Liver (tissue), 9 donors: ENCODE results near the gene CEP295NL. TPM values are rescaled to one million over a fixed set of nuclear protein-coding genes. Genes with fewer than 3 reads are reported as not detected.

Source experiments
- DNase-seq: peaks from one replicate; pipeline ENCODE4 v3.0.0-alpha.2; 2017; ENCODE audit warnings: low spot score
- H3K27ac ChIP-seq, 2 donors: one replicate each; pipeline ENCODE4 v1.7.0; 2013; ENCODE audit warnings: inconsistent platforms in 2 of 2, low read length in 2 of 2, control low read depth in 1 of 2, low read depth in 1 of 2, mild to moderate bottlenecking in 1 of 2
- H3K27me3 ChIP-seq, 4 donors: one replicate each; pipeline versions ENCODE4 v1.6.1 to v1.7.0; 2013; ENCODE audit warnings: low read length in 3 of 4, inconsistent platforms in 1 of 4, mild to moderate bottlenecking in 1 of 4, moderate library complexity in 1 of 4; ENCODE audit not compliant: control insufficient read depth in 4 of 4, insufficient read depth in 4 of 4
- H3K36me3 ChIP-seq, 4 donors: one replicate each; pipeline versions ENCODE4 v1.6.1 to v1.7.0; 2013; ENCODE audit warnings: low read length in 3 of 4, mild to moderate bottlenecking in 3 of 4, low read depth in 1 of 4, moderate library complexity in 1 of 4; ENCODE audit not compliant: control insufficient read depth in 4 of 4, insufficient read depth in 3 of 4
- H3K4me1 ChIP-seq, 4 donors: one replicate each; pipeline versions ENCODE4 v1.6.1 to v1.7.0; 2013; ENCODE audit warnings: low read length in 3 of 4, mild to moderate bottlenecking in 3 of 4, moderate library complexity in 1 of 4; ENCODE audit not compliant: control insufficient read depth in 4 of 4, insufficient read depth in 4 of 4
- H3K4me3 ChIP-seq, 3 donors: one replicate each; pipeline versions ENCODE4 v1.6.1 to v1.7.0; 2013; ENCODE audit warnings: low read length in 3 of 3, control low read depth in 1 of 3, low read depth in 1 of 3, mild to moderate bottlenecking in 1 of 3
- H3K9ac ChIP-seq, 2 donors: one replicate each; pipeline ENCODE4 v1.7.0; 2013; ENCODE audit warnings: low read length in 2 of 2, mild to moderate bottlenecking in 2 of 2, moderate library complexity in 2 of 2, control low read depth in 1 of 2, low read depth in 1 of 2
- H3K9me3 ChIP-seq, 4 donors: one replicate each; pipeline versions ENCODE4 v1.6.1 to v1.7.0; 2013; ENCODE audit warnings: low read length in 3 of 4; ENCODE audit not compliant: control insufficient read depth in 4 of 4
- ATF3 ChIP-seq: IDR thresholded peaks from 2 replicates; pipeline ENCODE4 v1.6.1; 2016; ENCODE audit warnings: antibody characterized with exemption
- EGR1 ChIP-seq, 2 donors: IDR thresholded peaks; 2 replicates each; pipeline ENCODE4 v1.6.1; 2016 to 2018; ENCODE audit warnings: antibody characterized with exemption in 2 of 2, low read depth in 2 of 2
- FOXA1 ChIP-seq: IDR thresholded peaks from 2 replicates; pipeline ENCODE4 v1.6.1; 2016; ENCODE audit warnings: antibody characterized with exemption
- FOXA2 ChIP-seq: IDR thresholded peaks from 2 replicates; pipeline ENCODE4 v1.6.1; 2016; ENCODE audit warnings: antibody characterized with exemption
- GABPA ChIP-seq, 2 donors: IDR thresholded peaks in 1 of 2; conservative IDR thresholded peaks in 1 of 2; 2 replicates each; pipeline ENCODE4 v1.6.1; 2016; ENCODE audit warnings: antibody characterized with exemption in 2 of 2, mild to moderate bottlenecking in 1 of 2, moderate library complexity in 1 of 2
- HNF4A ChIP-seq, 2 donors: conservative IDR thresholded peaks; 2 replicates each; pipeline ENCODE4 v1.6.1; 2016; ENCODE audit warnings: antibody characterized with exemption in 2 of 2, mild to moderate bottlenecking in 2 of 2
- HNF4G ChIP-seq: IDR thresholded peaks from 2 replicates; pipeline ENCODE4 v1.6.1; 2016; ENCODE audit warnings: antibody characterized with exemption
- JUND ChIP-seq, 2 donors: IDR thresholded peaks; 2 replicates each; pipeline ENCODE4 v1.6.1; 2016; ENCODE audit warnings: antibody characterized with exemption in 2 of 2
- NR2F2 ChIP-seq: IDR thresholded peaks from 2 replicates; pipeline ENCODE4 v1.6.1; 2016; ENCODE audit warnings: antibody characterized with exemption
- RAD21 ChIP-seq, 2 donors: IDR thresholded peaks; 2 replicates each; pipeline ENCODE4 v1.6.1; 2016; ENCODE audit warnings: antibody characterized with exemption in 2 of 2, mild to moderate bottlenecking in 2 of 2
- RXRA ChIP-seq, 2 donors: IDR thresholded peaks; 2 replicates each; pipeline ENCODE4 v1.6.1; 2017 to 2018; ENCODE audit warnings: antibody characterized with exemption in 2 of 2, mild to moderate bottlenecking in 1 of 2
- SP1 ChIP-seq: IDR thresholded peaks from 2 replicates; pipeline ENCODE4 v1.6.1; 2018; ENCODE audit warnings: antibody characterized with exemption, mild to moderate bottlenecking
- TAF1 ChIP-seq: conservative IDR thresholded peaks from 2 replicates; pipeline ENCODE4 v1.6.1; 2016; ENCODE audit warnings: antibody characterized with exemption, mild to moderate bottlenecking
- WGBS: extraction: QIAGEN DNeasy Blood & Tissue Kit; methylation state at CpG from one replicate; pipeline ENCODE4 v1.1.7; 2013; 5-methylcytosine and 5-hydroxymethylcytosine counted together
- polyA plus RNA-seq, 2 donors: library from polyadenylated mRNA; stranded (reverse) in 1 of 2; unstranded in 1 of 2; fragments of 200-250 nt in 1 of 2; fragments of >200 nt in 1 of 2; fragmentation: Nextera tagmentation in 1 of 2; extraction: Ambion mirVana in 1 of 2; gene quantifications; one replicate each; pipeline versions ENCODE4 v1.2.1 to v1.2.3, GENCODE V29; 2013 to 2015
- total RNA-seq, 2 donors: library from RNA; depleted of rRNA; stranded (reverse); fragments of >200 nt; gene quantifications; one replicate each; pipeline ENCODE4 v1.2.3, GENCODE V29; 2014
- TF ChIP-seq, protein P1 (sequence below): IDR thresholded peaks from 2 replicates; pipeline ENCODE4 v1.6.1; 2016; ENCODE audit warnings: antibody characterized with exemption
- TF ChIP-seq, protein P2 (sequence below): IDR thresholded peaks from 2 replicates; pipeline ENCODE4 v1.6.1; 2016; ENCODE audit warnings: antibody characterized with exemption, mild to moderate bottlenecking
- TF ChIP-seq, protein P3 (sequence below): IDR thresholded peaks from 2 replicates; pipeline ENCODE4 v1.6.1; 2016; ENCODE audit warnings: antibody characterized with exemption
- TF ChIP-seq, protein P4 (sequence below): fragments of 150-350 bp; IDR thresholded peaks from 2 replicates; pipeline ENCODE4 v1.5.1; 2017; ENCODE audit warnings: improper control_type of control experiment, low read depth, low read length; ENCODE audit not compliant: missing input control
- donor health status: healthy.
- donor health status: healthy.
- donor health status: healthy.
- donor health status: healthy.
- donor health status: healthy.

The CEP295NL gene
- total and polyA plus RNA-seq, 4 donors: 0.28 to 1.0 TPM; not detected in 2

- TF ChIP-seq ATF3 (no peak), SP1 (no peak), TAF1 (no peak), JUND (IDR thresholded peaks at IDR 0.05) (no peak), GABPA (IDR thresholded peaks at IDR 0.05 in 1 of 2, conservative IDR thresholded peaks at IDR 0.05 in 1 of 2) (no peak), RXRA (IDR thresholded peaks at IDR 0.05) (no peak), FOXA2 (no peak), FOXA1 (no peak)
- TF ChIP-seq, protein P1, sequence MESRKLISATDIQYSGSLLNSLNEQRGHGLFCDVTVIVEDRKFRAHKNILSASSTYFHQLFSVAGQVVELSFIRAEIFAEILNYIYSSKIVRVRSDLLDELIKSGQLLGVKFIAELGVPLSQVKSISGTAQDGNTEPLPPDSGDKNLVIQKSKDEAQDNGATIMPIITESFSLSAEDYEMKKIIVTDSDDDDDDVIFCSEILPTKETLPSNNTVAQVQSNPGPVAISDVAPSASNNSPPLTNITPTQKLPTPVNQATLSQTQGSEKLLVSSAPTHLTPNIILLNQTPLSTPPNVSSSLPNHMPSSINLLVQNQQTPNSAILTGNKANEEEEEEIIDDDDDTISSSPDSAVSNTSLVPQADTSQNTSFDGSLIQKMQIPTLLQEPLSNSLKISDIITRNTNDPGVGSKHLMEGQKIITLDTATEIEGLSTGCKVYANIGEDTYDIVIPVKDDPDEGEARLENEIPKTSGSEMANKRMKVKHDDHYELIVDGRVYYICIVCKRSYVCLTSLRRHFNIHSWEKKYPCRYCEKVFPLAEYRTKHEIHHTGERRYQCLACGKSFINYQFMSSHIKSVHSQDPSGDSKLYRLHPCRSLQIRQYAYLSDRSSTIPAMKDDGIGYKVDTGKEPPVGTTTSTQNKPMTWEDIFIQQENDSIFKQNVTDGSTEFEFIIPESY: no peak
Observed at GRCh38 chr17:78875363-78876093, 27.5 kb downstream of the CEP295NL start (continued).

DNA sequence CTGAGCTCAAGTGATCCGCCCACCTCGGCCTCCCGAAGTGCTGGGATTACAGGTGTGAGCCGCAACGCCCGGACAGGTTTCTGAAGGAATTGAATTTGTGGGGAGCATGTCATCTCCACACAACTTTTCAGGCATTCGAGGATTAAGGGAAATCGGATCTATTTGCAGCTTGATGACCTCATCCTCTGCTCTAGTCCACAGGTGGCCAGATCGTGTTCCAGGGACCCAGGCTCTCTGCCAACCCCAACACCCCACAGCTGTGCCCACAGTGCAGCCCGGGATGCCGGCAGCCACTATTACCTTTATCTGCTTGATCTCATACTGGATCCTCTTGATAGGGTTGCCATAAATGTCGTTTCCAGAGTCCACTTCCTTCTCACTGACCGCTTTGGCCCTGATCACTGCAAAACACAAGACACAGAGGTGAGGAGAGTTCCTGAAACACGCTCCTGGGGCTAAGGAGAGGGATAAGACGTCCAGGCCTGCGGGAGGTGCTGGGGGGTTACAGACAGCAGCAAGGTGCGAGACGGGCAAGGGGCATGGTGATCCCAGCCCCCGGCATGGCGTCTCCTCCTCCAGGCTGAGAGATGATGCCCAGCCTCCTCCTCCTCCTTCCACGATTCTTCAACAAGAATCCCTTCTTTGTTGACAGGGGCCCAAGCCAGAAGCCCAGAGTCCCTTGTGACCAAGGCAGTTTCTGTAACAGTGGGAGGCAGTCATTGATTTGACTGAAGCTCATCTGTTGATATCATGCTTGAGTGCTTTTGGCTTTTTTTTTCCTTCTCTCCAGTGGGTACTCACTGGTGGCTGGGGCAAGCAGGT is 29.3 kb downstream of the CEP295NL start:
- H3K4me1 ChIP-seq: no peaks in the 10 kb centered on the region
- no peaks in the 10 kb centered on the region for H3K9me3 ChIP-seq
- no peak overlapping the region for H3K27ac ChIP-seq
- H3K4me3 ChIP-seq: no peak overlapping the region
- DNase-seq: no peak
- 81% methylated on average over 21 of the region's 21 CpGs for WGBS
- H3K9ac ChIP-seq: no peak overlapping the region
- no peaks in the 10 kb centered on the region for H3K36me3 ChIP-seq
- no peaks in the 10 kb centered on the region for H3K27me3 ChIP-seq
- TF ChIP-seq NR2F2 (no peak), FOXA1 (no peak), RAD21 (IDR thresholded peaks at IDR 0.05) (no peak), ATF3 (no peak), FOXA2 (no peak), GABPA (IDR thresholded peaks at IDR 0.05 in 1 of 2, conservative IDR thresholded peaks at IDR 0.05 in 1 of 2) (no peak), HNF4G (no peak), RXRA (IDR thresholded peaks at IDR 0.05) (no peak), JUND (IDR thresholded peaks at IDR 0.05) (no peak), TAF1 (no peak), HNF4A (conservative IDR thresholded peaks at IDR 0.05) (no peak), EGR1 (IDR thresholded peaks at IDR 0.05; ENCODE audit: low read depth in 2 of 2) (no peak)
- TF ChIP-seq, protein P2, sequence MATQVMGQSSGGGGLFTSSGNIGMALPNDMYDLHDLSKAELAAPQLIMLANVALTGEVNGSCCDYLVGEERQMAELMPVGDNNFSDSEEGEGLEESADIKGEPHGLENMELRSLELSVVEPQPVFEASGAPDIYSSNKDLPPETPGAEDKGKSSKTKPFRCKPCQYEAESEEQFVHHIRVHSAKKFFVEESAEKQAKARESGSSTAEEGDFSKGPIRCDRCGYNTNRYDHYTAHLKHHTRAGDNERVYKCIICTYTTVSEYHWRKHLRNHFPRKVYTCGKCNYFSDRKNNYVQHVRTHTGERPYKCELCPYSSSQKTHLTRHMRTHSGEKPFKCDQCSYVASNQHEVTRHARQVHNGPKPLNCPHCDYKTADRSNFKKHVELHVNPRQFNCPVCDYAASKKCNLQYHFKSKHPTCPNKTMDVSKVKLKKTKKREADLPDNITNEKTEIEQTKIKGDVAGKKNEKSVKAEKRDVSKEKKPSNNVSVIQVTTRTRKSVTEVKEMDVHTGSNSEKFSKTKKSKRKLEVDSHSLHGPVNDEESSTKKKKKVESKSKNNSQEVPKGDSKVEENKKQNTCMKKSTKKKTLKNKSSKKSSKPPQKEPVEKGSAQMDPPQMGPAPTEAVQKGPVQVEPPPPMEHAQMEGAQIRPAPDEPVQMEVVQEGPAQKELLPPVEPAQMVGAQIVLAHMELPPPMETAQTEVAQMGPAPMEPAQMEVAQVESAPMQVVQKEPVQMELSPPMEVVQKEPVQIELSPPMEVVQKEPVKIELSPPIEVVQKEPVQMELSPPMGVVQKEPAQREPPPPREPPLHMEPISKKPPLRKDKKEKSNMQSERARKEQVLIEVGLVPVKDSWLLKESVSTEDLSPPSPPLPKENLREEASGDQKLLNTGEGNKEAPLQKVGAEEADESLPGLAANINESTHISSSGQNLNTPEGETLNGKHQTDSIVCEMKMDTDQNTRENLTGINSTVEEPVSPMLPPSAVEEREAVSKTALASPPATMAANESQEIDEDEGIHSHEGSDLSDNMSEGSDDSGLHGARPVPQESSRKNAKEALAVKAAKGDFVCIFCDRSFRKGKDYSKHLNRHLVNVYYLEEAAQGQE: no peak
- TF ChIP-seq, protein P3, sequence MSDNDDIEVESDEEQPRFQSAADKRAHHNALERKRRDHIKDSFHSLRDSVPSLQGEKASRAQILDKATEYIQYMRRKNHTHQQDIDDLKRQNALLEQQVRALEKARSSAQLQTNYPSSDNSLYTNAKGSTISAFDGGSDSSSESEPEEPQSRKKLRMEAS: no peak
- TF ChIP-seq, protein P4, sequence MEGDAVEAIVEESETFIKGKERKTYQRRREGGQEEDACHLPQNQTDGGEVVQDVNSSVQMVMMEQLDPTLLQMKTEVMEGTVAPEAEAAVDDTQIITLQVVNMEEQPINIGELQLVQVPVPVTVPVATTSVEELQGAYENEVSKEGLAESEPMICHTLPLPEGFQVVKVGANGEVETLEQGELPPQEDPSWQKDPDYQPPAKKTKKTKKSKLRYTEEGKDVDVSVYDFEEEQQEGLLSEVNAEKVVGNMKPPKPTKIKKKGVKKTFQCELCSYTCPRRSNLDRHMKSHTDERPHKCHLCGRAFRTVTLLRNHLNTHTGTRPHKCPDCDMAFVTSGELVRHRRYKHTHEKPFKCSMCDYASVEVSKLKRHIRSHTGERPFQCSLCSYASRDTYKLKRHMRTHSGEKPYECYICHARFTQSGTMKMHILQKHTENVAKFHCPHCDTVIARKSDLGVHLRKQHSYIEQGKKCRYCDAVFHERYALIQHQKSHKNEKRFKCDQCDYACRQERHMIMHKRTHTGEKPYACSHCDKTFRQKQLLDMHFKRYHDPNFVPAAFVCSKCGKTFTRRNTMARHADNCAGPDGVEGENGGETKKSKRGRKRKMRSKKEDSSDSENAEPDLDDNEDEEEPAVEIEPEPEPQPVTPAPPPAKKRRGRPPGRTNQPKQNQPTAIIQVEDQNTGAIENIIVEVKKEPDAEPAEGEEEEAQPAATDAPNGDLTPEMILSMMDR: no peak
- TF ChIP-seq, protein P1: no peak
